ENCODE data around the gene SPOUT1. TPM values are rescaled to one million over a fixed set of nuclear protein-coding genes. Genes with fewer than 3 reads are reported as not detected.
"Not testable (repeated sequence)": the region's sequence is repeated elsewhere in the genome, so short reads cannot be mapped to it uniquely, and the experiment has no call there.

The SPOUT1 gene
- polyA plus RNA-seq, 2 of the 4 experiments (the other 2 are of a cell fraction), result 24.3 to 28.5 TPM

DNA sequence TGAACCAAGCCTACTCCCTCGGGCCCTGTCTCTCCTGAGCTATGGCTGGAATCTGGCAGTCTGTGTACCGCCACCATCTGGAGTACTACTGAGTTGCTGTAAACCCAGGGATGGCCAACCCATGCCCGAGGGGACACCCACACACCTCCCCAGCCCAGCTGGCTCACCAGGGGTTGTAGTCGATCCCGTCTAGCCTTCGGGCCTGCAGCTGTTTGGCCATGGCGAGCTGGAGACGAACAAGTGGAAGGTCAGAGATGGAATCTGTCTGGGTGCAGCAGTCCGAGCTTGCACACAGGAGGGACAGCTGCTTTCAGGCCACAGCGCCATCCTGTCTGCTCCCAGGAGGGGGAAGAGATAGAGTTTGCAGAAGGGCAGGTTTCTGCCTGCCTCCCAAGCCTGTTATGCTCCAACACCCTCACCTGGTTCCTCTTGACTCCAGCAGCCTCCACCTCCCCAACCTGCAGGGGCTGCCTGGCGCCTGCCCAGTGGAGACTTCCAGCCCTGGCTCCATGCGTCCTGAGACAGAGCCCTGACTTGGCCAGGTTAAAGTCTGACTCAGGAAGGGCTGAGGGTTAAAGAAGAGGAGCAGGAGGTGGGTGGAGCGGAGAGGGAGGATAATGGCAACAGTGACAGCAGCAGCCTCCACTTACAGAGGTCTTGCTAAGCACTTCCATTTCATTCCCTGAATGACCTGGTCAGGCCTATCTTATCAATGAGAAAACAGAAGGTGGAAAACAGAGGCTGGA lies 15.8 kb upstream of the SPOUT1 start:
- WGBS (ENCODE audit: missing lambda C conversion rate), result 89% methylated on average over 11 of the region's 13 CpGs
- H3K4me2 ChIP-seq, result no peak overlapping the region
- DNase-seq (ENCODE audit: low read depth in 1 of 2, low spot score in 1 of 2), result no peak
- ATAC-seq, result peak; percentile 78 to 86
- H3K4me3 ChIP-seq, result no peak overlapping the region
- peaks cover 19% of the 10 kb centered on the region for H3K9me3 ChIP-seq
- CTCF ChIA-PET, result interaction anchor here (0.6 to 4.6 kb wide), 10 partner anchors 8 to 482 kb away, joined by 3 to 30 read pairs (median 4); no protein-coding TSS in a partner anchor
- no peak for TF ChIP-seq POLR2A (IDR thresholded peaks at IDR 0.05; ENCODE audit: low read length)
- no peak for TF ChIP-seq CHD4 (IDR thresholded peaks at IDR 0.05; ENCODE audit: borderline replicate concordance)
- TF ChIP-seq, protein P1, sequence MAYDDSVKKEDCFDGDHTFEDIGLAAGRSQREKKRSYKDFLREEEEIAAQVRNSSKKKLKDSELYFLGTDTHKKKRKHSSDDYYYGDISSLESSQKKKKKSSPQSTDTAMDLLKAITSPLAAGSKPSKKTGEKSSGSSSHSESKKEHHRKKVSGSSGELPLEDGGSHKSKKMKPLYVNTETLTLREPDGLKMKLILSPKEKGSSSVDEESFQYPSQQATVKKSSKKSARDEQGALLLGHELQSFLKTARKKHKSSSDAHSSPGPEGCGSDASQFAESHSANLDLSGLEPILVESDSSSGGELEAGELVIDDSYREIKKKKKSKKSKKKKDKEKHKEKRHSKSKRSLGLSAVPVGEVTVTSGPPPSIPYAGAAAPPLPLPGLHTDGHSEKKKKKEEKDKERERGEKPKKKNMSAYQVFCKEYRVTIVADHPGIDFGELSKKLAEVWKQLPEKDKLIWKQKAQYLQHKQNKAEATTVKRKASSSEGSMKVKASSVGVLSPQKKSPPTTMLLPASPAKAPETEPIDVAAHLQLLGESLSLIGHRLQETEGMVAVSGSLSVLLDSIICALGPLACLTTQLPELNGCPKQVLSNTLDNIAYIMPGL (CRISPR knock-in tag; IDR thresholded peaks at IDR 0.05; ENCODE audit: borderline replicate concordance), result no peak
- TF ChIP-seq EP300 (IDR thresholded peaks at IDR 0.05), result no peak
- no peak for TF ChIP-seq PHF8 (IDR thresholded peaks at IDR 0.05; ENCODE audit: borderline replicate concordance, low read depth)
- TF ChIP-seq HDAC2 (IDR thresholded peaks at IDR 0.05), result no peak
- TF ChIP-seq CBX8 (IDR thresholded peaks at IDR 0.05), result no peak
- TF ChIP-seq, protein P2, sequence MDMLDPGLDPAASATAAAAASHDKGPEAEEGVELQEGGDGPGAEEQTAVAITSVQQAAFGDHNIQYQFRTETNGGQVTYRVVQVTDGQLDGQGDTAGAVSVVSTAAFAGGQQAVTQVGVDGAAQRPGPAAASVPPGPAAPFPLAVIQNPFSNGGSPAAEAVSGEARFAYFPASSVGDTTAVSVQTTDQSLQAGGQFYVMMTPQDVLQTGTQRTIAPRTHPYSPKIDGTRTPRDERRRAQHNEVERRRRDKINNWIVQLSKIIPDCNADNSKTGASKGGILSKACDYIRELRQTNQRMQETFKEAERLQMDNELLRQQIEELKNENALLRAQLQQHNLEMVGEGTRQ (IDR thresholded peaks at IDR 0.05), result no peak
- no peak for TF ChIP-seq ZC3H11A (IDR thresholded peaks at IDR 0.05)
- TF ChIP-seq, protein P3, sequence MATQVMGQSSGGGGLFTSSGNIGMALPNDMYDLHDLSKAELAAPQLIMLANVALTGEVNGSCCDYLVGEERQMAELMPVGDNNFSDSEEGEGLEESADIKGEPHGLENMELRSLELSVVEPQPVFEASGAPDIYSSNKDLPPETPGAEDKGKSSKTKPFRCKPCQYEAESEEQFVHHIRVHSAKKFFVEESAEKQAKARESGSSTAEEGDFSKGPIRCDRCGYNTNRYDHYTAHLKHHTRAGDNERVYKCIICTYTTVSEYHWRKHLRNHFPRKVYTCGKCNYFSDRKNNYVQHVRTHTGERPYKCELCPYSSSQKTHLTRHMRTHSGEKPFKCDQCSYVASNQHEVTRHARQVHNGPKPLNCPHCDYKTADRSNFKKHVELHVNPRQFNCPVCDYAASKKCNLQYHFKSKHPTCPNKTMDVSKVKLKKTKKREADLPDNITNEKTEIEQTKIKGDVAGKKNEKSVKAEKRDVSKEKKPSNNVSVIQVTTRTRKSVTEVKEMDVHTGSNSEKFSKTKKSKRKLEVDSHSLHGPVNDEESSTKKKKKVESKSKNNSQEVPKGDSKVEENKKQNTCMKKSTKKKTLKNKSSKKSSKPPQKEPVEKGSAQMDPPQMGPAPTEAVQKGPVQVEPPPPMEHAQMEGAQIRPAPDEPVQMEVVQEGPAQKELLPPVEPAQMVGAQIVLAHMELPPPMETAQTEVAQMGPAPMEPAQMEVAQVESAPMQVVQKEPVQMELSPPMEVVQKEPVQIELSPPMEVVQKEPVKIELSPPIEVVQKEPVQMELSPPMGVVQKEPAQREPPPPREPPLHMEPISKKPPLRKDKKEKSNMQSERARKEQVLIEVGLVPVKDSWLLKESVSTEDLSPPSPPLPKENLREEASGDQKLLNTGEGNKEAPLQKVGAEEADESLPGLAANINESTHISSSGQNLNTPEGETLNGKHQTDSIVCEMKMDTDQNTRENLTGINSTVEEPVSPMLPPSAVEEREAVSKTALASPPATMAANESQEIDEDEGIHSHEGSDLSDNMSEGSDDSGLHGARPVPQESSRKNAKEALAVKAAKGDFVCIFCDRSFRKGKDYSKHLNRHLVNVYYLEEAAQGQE (IDR thresholded peaks at IDR 0.05), result no peak
- no peak for TF ChIP-seq SREBF2 (IDR thresholded peaks at IDR 0.05)
- TF ChIP-seq KDM5A (IDR thresholded peaks at IDR 0.05), result no peak
- no peak for TF ChIP-seq POLR2AphosphoS2 (conservative IDR thresholded peaks at IDR 0.05; ENCODE audit: low read length)
- TF ChIP-seq, protein P4, sequence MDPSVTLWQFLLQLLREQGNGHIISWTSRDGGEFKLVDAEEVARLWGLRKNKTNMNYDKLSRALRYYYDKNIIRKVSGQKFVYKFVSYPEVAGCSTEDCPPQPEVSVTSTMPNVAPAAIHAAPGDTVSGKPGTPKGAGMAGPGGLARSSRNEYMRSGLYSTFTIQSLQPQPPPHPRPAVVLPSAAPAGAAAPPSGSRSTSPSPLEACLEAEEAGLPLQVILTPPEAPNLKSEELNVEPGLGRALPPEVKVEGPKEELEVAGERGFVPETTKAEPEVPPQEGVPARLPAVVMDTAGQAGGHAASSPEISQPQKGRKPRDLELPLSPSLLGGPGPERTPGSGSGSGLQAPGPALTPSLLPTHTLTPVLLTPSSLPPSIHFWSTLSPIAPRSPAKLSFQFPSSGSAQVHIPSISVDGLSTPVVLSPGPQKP (IDR thresholded peaks at IDR 0.05; ENCODE audit: low read depth, low read length), result no peak
- FAIRE-seq, result no peak
- H3K27ac ChIP-seq, result no peak overlapping the region
- POLR2A ChIA-PET, result interaction anchor here (0.8 kb wide), 1 partner anchor 26 kb away, joined by 3 read pairs; no protein-coding TSS in a partner anchor
- H3K4me1 ChIP-seq, result no peaks in the 10 kb centered on the region

DNA sequence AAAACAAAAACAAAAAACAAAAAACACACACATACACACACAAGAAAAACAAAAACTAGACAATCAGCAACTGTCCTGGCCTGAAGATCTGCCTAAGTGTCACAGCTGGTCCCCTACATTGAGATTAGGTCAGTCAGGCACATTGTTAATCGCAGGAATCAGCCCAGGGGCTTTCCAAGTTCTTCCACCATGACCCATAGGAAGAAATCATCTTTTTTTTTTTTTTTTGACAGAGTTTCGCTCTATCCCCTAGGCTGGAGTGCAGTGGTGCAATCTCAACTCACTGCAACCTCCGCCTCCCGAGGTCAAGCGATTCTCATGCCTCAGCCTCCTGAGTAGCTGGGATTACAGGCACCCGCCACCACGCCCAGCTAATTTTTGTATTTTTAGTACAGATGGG lies 13.6 kb upstream of the SPOUT1 start:
- FAIRE-seq, result not testable (repeated sequence)
- CTCF ChIA-PET, result interaction anchor here (0.7 to 4.6 kb wide), 5 partner anchors 9 to 537 kb away, joined by 3 to 30 read pairs (median 6); no protein-coding TSS in a partner anchor
- WGBS (ENCODE audit: missing lambda C conversion rate), result 83% methylated on average over 7 of the region's 7 CpGs

More for the DNA sequence above, 13.6 kb upstream of the SPOUT1 start:
- POLR2A ChIA-PET; H3K4me3 ChIP-seq; H3K4me1 ChIP-seq; H3K9me3 ChIP-seq; DNase-seq (ENCODE audit: low read depth in 1 of 2, low spot score in 1 of 2); H3K4me2 ChIP-seq; H3K27ac ChIP-seq; ATAC-seq: not testable (repeated sequence)
